ENCODE results near the gene KRT78.
A peak's percentile ranks its signal among the peaks of the same experiment; 100 is the strongest.
"Not testable (repeated sequence)": the region's sequence is repeated elsewhere in the genome, so short reads cannot be mapped to it uniquely, and the experiment has no call there.

The KRT78 gene

GRCh38 chr12:52871291-52872039, 22.7 kb upstream of the KRT78 start:
- DNase-seq (ENCODE audit: low read depth): no peak

- DNase-seq (ENCODE audit: low read depth): peak; percentile 78
These were observed 21.8 kb upstream of the KRT78 start for GRCh38 chr12:52870361-52871290.

- no peak for DNase-seq (ENCODE audit: low read depth)
These were observed 18.8 kb upstream of the KRT78 start for GRCh38 chr12:52867642-52868041.

- DNase-seq (ENCODE audit: low read depth): no peak
These were observed 18.4 kb upstream of the KRT78 start for GRCh38 chr12:52867152-52867551.

GRCh38 chr12:52865090-52865944, 16.5 kb upstream of the KRT78 start:
- no peak for DNase-seq (ENCODE audit: low read depth)

- no peak for DNase-seq (ENCODE audit: low read depth)
These were observed 13.2 kb upstream of the KRT78 start for GRCh38 chr12:52862023-52862422.

GRCh38 chr12:52861511-52861910, 12.7 kb upstream of the KRT78 start:
- DNase-seq (ENCODE audit: low read depth): no peak

- no peak for DNase-seq (ENCODE audit: low read depth)
These were observed 11.5 kb upstream of the KRT78 start for GRCh38 chr12:52860102-52860823.

GRCh38 chr12:52857500-52857899, 8.7 kb upstream of the KRT78 start:
- no peak for DNase-seq (ENCODE audit: low read depth)

- no peak for DNase-seq (ENCODE audit: low read depth)
These were observed 8.0 kb upstream of the KRT78 start for GRCh38 chr12:52856787-52857186.

GRCh38 chr12:52856077-52856476, 7.3 kb upstream of the KRT78 start:
- DNase-seq (ENCODE audit: low read depth): not testable (repeated sequence)

GRCh38 chr12:52851787-52852186, 3.0 kb upstream of the KRT78 start:
- no peak for DNase-seq (ENCODE audit: low read depth)

- DNase-seq (ENCODE audit: low read depth): no peak
These were observed 1.9 kb upstream of the KRT78 start for GRCh38 chr12:52850681-52851080.

- no peak for DNase-seq (ENCODE audit: low read depth)
These were observed 717 bp upstream of the KRT78 start for GRCh38 chr12:52849511-52849910.

- DNase-seq (ENCODE audit: low read depth): no peak
These were observed 1.3 kb downstream of the KRT78 start for GRCh38 chr12:52847335-52848102.

GRCh38 chr12:52846356-52846970, 2.3 kb downstream of the KRT78 start:
- DNase-seq (ENCODE audit: low read depth): no peak

- DNase-seq (ENCODE audit: low read depth): no peak
These were observed 2.8 kb downstream of the KRT78 start for GRCh38 chr12:52845946-52846345.

- no peak for DNase-seq (ENCODE audit: low read depth)
These were observed 4.4 kb downstream of the KRT78 start for GRCh38 chr12:52844386-52844785.

- DNase-seq (ENCODE audit: low read depth): no peak
These were observed 9.2 kb downstream of the KRT78 start for GRCh38 chr12:52839436-52840105.
